MCF 10A (cell line): ENCODE measurements around the gene TNFSF18. TPM values are rescaled to one million over a fixed set of nuclear protein-coding genes. Genes with fewer than 3 reads are reported as not detected.
A peak's percentile ranks its signal among the peaks of the same experiment; 100 is the strongest.

ENCODE experiments used
- BruUV-seq: library from RNA; stranded (reverse); fragments of 400-500 nt; replicated peaks from 2 replicates; lab custom pipeline; 2021; lab: Mats Ljungman, UMichigan
- CTCF ChIA-PET: fragments of 300-600 bp; sonication (Branson Sonifier 250); formaldehyde crosslinking; extraction: SDS; loops from one replicate; lab custom pipeline; 2021; ENCODE audit warnings: antibody characterized with exemption, inconsistent platforms; lab: Yijun Ruan, JAX
- POLR2A ChIA-PET: fragments of 300-600, 350-650 bp; sonication (Branson Sonifier 250); formaldehyde crosslinking; extraction: SDS; loops from one replicate; lab custom pipeline; 2020; ENCODE audit warnings: antibody characterized with exemption, inconsistent platforms; lab: Yijun Ruan, JAX
- DNase-seq: peaks from one replicate; pipeline ENCODE4 v3.0.0-alpha.2; 2018; ENCODE audit not compliant: unreplicated experiment
- H3K27ac Mint-ChIP-seq: one replicate; pipeline ENCODE4 v1.8.0; 2022; ENCODE audit warnings: mild to moderate bottlenecking, low read depth, mixed read lengths; ENCODE audit not compliant: unreplicated experiment
- H3K27me3 Mint-ChIP-seq: one replicate; pipeline ENCODE4 v1.8.0; 2022; ENCODE audit warnings: mixed read lengths; ENCODE audit not compliant: insufficient read depth, unreplicated experiment
- H3K36me3 Mint-ChIP-seq: one replicate; pipeline ENCODE4 v1.8.0; 2022; ENCODE audit warnings: mild to moderate bottlenecking, moderate library complexity, mixed read lengths; ENCODE audit not compliant: insufficient read depth, unreplicated experiment
- H3K4me1 Mint-ChIP-seq: one replicate; pipeline ENCODE4 v1.8.0; 2022; ENCODE audit warnings: mixed read lengths; ENCODE audit not compliant: insufficient read depth, unreplicated experiment
- H3K4me3 Mint-ChIP-seq: one replicate; pipeline ENCODE4 v1.8.0; 2022; ENCODE audit warnings: mild to moderate bottlenecking, moderate library complexity, mixed read lengths; ENCODE audit not compliant: unreplicated experiment
- H3K9me3 Mint-ChIP-seq: one replicate; pipeline ENCODE4 v1.8.0; 2022; ENCODE audit warnings: mixed read lengths; ENCODE audit not compliant: unreplicated experiment
- CTCF ChIP-seq: fragments of 200-600 bp; IDR thresholded peaks from one replicate; pipeline ENCODE4 v1.8.0; 2022; ENCODE audit warnings: antibody characterized with exemption, mild to moderate bottlenecking; ENCODE audit not compliant: unreplicated experiment
- intact Hi-C: fragments of 100-400 bp; cut with micrococcal nuclease; formaldehyde crosslinking; loops from 2 replicates; pipeline ENCODE4 v1.14.1; 2022
- total RNA-seq: library from RNA; stranded (reverse); gene quantifications from 2 replicates; pipeline ENCODE4 v1.2.3, GENCODE V29; 2022

The TNFSF18 gene
- total RNA-seq, 1 experiment from 2014 or later = 0.49 TPM

GRCh38 chr1:173002891-173003838, 47.6 kb downstream of the TNFSF18 start:
- H3K27me3 Mint-ChIP-seq = no peaks in the 10 kb centered on the region
- H3K36me3 Mint-ChIP-seq = no peaks in the 10 kb centered on the region
- peak; percentile 95 for DNase-seq
- no peak for TF ChIP-seq CTCF
- TSS peak; percentile 45 for BruUV-seq
- H3K9me3 Mint-ChIP-seq = peaks cover 22% of the 10 kb centered on the region
- peak overlapping the region; percentile 36 for H3K27ac Mint-ChIP-seq
- H3K4me1 Mint-ChIP-seq = peaks cover 16% of the 10 kb centered on the region
- no peak overlapping the region for H3K4me3 Mint-ChIP-seq
- ChIA-PET CTCF (interaction anchor here (0.7 to 3.4 kb wide), 3 partner anchors 198 to 1149 kb away, joined by 3 to 10 read pairs (median 3); no protein-coding TSS in a partner anchor), POLR2A (interaction anchor here (0.6 to 2.4 kb wide), 13 partner anchors 13 to 636 kb away, joined by 3 to 10 read pairs (median 4); partner anchors contain the start of gene TNFSF18)
- intact Hi-C loops = loop anchor here (1.0 to 5.0 kb wide), 6 partner anchors 27 to 199 kb away; partner anchors contain the start of gene TNFSF18

GRCh38 chr1:172999349-172999748, 51.4 kb downstream of the TNFSF18 start:
- no TSS peak for BruUV-seq
- Mint-ChIP-seq H3K4me3 (no peak overlapping the region), H3K27me3 (no peaks in the 10 kb centered on the region), H3K36me3 (no peaks in the 10 kb centered on the region), H3K4me1 (peaks cover 16% of the 10 kb centered on the region), H3K27ac (no peak overlapping the region), H3K9me3 (peaks cover 22% of the 10 kb centered on the region)
- POLR2A ChIA-PET = interaction anchor here (0.9 to 1.1 kb wide), 3 partner anchors 8 to 28 kb away, joined by 3 read pairs; no protein-coding TSS in a partner anchor
- TF ChIP-seq CTCF = no peak
- no peak for DNase-seq
- intact Hi-C loops = no loop called here
- CTCF ChIA-PET = interaction anchor here (0.6 to 0.7 kb wide), 3 partner anchors 21 to 222 kb away, joined by 3 read pairs; no protein-coding TSS in a partner anchor

- TF ChIP-seq CTCF = no peak
- no peak overlapping the region for H3K4me3 Mint-ChIP-seq
- DNase-seq = no peak
- H3K27me3 Mint-ChIP-seq = no peaks in the 10 kb centered on the region
- H3K4me1 Mint-ChIP-seq = peaks cover 4% of the 10 kb centered on the region
- intact Hi-C loops = no loop called here
- ChIA-PET POLR2A (no interaction called here), CTCF (no interaction called here)
- no peaks in the 10 kb centered on the region for H3K36me3 Mint-ChIP-seq
- peaks cover 22% of the 10 kb centered on the region for H3K9me3 Mint-ChIP-seq
- BruUV-seq = no TSS peak
- H3K27ac Mint-ChIP-seq = no peak overlapping the region
Observed at GRCh38 chr1:172997941-172998361, 52.8 kb downstream of the TNFSF18 start.

GRCh38 chr1:172993640-172994039, 57.1 kb downstream of the TNFSF18 start:
- CTCF ChIA-PET = no interaction called here
- peaks cover 10% of the 10 kb centered on the region for H3K4me1 Mint-ChIP-seq
- H3K27ac Mint-ChIP-seq = no peak overlapping the region
- POLR2A ChIA-PET = no interaction called here
- H3K9me3 Mint-ChIP-seq = no peaks in the 10 kb centered on the region
- no peak overlapping the region for H3K4me3 Mint-ChIP-seq
- no peaks in the 10 kb centered on the region for H3K36me3 Mint-ChIP-seq
- no peak for DNase-seq
- intact Hi-C loops = no loop called here
- no peak for TF ChIP-seq CTCF
- H3K27me3 Mint-ChIP-seq = no peaks in the 10 kb centered on the region
- no TSS peak for BruUV-seq
